Sigmoid colon (tissue), 4 donors: Measurements from ENCODE around the gene NCAN.

Experiments used
- EP300 ChIP-seq, 4 donors: sonication (generic); formaldehyde crosslinking; IDR thresholded peaks; one replicate each; pipeline ENCODE4 v1.6.1; 2017; ENCODE audit warnings: antibody characterized with exemption in 4 of 4
- POLR2AphosphoS5 ChIP-seq, 4 donors: sonication (generic); formaldehyde crosslinking; IDR thresholded peaks; one replicate each; pipeline ENCODE4 v1.6.1; 2017; ENCODE audit warnings: antibody characterized with exemption in 4 of 4
- TF ChIP-seq, protein P1 (sequence below), 4 experiments: fragments of 450-650 bp in 3 of 4; fragments of 200-600 bp in 1 of 4; IDR thresholded peaks; one replicate each; pipeline ENCODE4 v1.5.1; 2016 to 2019; ENCODE audit warnings: antibody characterized with exemption in 4 of 4, mild to moderate bottlenecking in 3 of 4, moderate library complexity in 2 of 4

DNA sequence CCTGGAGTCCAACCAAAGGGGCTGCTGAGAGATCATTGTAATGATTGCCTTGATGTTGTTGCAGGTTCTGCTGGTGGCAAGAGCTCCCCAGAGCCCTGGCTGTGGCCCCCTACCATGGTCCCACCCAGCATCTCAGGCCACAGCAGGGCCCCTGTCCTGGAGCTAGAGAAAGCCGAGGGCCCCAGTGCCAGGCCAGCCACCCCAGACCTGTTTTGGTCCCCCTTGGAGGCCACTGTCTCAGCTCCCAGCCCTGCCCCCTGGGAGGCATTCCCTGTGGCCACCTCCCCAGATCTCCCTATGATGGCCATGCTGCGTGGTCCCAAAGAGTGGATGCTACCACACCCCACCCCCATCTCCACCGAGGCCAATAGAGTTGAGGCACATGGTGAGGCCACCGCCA lies 15.5 kb downstream of the NCAN start:
- TF ChIP-seq, protein P1, sequence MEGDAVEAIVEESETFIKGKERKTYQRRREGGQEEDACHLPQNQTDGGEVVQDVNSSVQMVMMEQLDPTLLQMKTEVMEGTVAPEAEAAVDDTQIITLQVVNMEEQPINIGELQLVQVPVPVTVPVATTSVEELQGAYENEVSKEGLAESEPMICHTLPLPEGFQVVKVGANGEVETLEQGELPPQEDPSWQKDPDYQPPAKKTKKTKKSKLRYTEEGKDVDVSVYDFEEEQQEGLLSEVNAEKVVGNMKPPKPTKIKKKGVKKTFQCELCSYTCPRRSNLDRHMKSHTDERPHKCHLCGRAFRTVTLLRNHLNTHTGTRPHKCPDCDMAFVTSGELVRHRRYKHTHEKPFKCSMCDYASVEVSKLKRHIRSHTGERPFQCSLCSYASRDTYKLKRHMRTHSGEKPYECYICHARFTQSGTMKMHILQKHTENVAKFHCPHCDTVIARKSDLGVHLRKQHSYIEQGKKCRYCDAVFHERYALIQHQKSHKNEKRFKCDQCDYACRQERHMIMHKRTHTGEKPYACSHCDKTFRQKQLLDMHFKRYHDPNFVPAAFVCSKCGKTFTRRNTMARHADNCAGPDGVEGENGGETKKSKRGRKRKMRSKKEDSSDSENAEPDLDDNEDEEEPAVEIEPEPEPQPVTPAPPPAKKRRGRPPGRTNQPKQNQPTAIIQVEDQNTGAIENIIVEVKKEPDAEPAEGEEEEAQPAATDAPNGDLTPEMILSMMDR (IDR thresholded peaks at IDR 0.05): no peak
- TF ChIP-seq POLR2AphosphoS5 (IDR thresholded peaks at IDR 0.05) (no peak), EP300 (IDR thresholded peaks at IDR 0.05) (no peak)
